HG03066 (cell line): Measurements from ENCODE around the gene PRDM8.
"Not testable (repeated sequence)": the region's sequence is repeated elsewhere in the genome, so short reads cannot be mapped to it uniquely, and the experiment has no call there.

ENCODE experiments used
- ATAC-seq: cut with Tn5 transposase; IDR thresholded peaks from one replicate; pipeline ENCODE4 v1.9.1; 2021; ENCODE audit warnings: low read depth; ENCODE audit not compliant: unreplicated experiment

The PRDM8 gene

GRCh38 chr4:80196922-80197573 is at the start of gene PRDM8:
TSS of gene PRDM8 (plus strand) at chr4:80197503. CDS start at chr4:80200081, 2,578 bp downstream.
- no peak for ATAC-seq

DNA sequence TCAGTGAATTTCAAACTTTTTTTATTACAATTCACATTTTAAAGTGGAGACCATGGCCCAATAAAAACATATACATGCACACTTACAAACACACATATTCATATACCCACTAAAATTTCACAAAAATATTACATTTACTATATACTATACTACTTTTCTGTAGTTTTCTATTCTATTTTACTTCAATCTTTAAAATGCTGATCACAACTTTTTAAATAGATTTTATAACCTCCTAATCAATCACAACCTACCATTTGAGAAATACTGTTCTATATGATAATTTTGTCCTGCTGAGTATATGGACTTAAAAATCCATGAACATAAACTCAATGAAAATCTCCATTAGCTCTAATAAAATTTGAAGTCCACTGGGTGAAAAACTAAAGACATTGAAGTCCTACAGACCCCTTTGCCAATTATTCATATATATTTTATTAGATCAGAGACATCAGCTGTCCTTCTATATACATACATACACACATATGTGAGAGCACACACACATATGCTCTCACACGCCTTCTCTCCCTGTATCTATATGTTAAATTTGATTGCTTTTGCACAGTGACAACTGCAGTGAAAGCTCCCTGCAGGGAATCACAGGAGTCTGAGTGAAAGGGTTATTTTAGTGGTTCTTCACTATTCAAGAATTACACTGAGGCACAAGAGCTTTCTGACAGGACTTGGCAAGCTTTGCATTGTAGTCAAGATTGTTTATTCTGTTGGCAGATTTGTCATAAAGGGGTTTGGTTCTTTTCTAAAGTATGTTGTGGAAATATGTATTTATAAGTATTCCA is 46.7 kb upstream of the PRDM8 start:
- no peak for ATAC-seq

- ATAC-seq: no peak
These were observed 45.3 kb upstream of the PRDM8 start for GRCh38 chr4:80151981-80152380.

DNA sequence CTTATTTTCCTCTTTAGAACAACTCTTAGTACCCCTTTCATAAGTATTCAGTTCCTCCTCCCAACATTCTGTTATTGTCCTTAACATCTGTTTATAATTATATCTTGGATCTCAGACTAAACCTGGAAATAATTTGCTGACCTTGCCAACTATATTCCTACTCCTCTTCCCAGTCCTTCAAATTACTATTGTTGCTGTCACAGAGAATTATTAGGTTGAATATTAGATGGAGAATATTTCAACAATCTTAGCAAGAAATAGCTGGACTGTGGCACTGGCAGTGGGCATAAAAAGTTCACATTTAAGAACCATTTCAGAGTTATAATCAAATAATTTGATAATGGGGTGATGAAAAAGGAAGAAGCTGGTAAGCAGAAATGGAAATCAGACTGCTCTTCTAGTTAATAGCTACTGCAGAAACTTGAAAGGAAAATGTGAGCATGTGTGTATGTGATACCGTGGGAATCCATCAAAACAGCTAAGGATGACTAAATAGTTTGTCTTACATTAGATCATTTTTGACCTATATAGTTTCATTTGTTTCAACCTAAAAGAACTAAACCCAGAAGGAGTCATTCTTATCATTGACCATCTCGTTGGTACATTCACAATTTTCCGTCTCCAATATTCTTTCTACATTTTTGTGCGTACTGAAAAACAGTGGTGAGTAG is 43.3 kb upstream of the PRDM8 start:
- ATAC-seq: no peak

GRCh38 chr4:80154545-80154933 is 42.8 kb upstream of the PRDM8 start:
- ATAC-seq: no peak

GRCh38 chr4:80155316-80155982 is 41.9 kb upstream of the PRDM8 start:
- ATAC-seq: no peak

DNA sequence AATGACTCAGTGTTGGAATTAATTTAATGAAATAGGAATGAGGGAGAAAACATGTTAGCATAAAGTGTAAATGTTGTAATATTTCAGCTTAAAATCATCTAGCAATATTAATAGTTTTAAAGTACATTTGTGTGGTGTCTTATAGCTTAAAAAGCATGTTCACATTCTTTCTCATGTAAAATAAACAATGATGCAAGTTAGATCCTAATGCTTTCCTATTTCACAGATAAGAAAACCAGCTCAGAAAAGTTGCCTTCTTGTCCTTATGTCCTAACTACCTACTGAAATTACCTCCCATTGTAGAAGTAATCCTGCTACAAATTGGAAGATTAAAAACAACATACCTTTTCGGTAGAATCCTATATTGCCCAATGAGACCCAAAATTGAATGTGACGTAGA is 40.9 kb upstream of the PRDM8 start:
- no peak for ATAC-seq

GRCh38 chr4:80161413-80162058 is 35.8 kb upstream of the PRDM8 start:
- no peak for ATAC-seq

- ATAC-seq: no peak
These were observed 34.9 kb upstream of the PRDM8 start for GRCh38 chr4:80162418-80162817.

- no peak for ATAC-seq
These were observed 31.4 kb upstream of the PRDM8 start for GRCh38 chr4:80165855-80166254.

DNA sequence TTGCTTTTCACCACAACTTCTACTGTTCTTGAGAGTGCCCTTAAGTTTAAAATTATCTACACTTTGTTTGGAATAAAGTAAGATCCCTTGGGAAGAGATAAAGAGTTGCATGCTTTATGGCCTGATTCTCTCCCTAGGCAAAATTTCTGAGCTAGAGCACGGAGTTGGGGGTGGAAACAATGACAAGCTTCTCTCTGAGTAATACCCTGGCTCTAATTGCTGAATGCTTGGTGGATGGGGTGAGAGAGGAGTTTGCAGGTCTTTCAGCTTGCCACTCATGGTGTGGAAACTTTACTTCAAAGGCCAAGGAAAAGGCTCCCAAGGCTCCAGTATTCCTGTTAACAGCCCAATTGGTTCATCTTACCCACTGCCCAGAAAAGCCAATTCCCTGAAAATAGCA is 26.1 kb upstream of the PRDM8 start:
- no peak for ATAC-seq

DNA sequence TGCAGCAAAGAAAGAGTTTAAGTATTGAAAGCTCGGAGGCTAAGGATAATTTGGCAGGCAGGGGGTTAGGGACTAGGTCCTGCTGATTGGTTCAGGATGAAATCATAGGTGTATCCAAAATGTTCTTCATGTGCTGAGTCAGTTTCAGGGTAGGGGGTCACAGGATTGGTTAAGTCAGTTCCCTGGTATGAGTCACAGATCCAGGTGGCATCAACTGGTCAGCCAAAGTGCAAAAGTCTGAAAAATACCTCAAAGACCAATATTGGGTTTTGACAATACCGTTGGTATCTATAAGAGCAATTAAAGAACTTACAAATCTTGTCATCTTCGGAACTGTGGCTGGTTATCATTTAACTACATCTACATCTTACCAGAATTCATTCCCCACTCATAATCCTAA is 25.6 kb upstream of the PRDM8 start:
- ATAC-seq: no peak

DNA sequence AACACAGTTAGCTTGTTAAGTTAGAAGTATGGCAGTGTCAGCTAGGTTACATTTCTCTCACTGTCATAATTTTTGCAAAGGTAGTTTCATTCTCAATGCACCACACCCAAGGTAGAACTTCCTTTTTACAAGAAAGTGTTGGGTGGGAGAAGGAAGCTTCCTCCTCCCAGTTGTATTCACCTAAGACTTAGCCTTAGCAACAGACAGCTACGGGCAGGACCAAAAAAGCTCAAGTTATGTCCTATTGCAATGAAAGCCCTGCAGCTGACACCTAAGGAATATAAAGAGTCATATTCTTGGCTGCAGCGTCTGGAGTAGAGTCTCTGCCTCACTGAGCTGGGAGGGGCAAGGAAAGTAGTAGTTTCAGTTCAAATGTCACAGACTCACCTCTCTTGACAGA is 25.1 kb upstream of the PRDM8 start:
- ATAC-seq: peak; percentile 59

DNA sequence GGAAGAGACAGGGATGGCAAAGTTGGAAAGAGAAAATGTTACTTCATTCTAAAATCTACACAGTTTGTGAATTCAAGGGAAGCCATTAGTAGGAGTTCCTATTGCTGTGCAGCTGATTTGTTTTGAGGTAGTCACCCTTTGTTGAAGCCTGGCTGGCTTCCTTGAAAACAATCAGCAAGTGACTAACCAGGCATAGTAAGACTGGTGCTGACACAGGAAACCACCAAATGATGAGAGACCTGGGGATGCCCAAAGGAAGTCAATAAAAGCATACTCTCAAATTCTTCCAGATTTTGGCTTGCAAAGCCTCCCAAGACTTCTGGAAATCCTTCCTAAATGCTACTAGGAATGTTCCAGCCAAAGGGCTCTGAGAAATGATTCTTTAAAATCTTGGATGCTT is 23.9 kb upstream of the PRDM8 start:
- peak; percentile 62 for ATAC-seq

GRCh38 chr4:80173841-80174240 is 23.5 kb upstream of the PRDM8 start:
- ATAC-seq: no peak

- ATAC-seq: not testable (repeated sequence)
These were observed 19.5 kb upstream of the PRDM8 start for GRCh38 chr4:80177793-80178192.

DNA sequence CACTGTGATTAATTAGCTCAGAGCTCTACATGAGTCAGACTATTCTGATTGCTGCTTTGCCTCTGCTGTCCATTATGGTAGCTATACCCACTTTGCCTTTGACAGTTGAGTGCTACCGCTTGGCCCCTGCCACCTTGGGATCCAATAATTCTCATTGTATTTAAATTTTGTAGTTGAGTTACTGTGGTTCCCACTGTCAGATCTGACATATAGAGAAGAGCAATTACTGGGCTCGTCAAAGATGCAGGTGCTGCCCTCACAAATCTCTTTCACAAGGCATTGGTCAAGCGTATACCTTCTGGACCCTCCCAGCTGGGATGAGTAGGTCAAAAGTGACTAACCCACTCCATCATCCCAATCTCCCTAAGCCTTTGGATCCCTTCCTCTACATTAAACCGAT is 18.3 kb upstream of the PRDM8 start:
- ATAC-seq: no peak

DNA sequence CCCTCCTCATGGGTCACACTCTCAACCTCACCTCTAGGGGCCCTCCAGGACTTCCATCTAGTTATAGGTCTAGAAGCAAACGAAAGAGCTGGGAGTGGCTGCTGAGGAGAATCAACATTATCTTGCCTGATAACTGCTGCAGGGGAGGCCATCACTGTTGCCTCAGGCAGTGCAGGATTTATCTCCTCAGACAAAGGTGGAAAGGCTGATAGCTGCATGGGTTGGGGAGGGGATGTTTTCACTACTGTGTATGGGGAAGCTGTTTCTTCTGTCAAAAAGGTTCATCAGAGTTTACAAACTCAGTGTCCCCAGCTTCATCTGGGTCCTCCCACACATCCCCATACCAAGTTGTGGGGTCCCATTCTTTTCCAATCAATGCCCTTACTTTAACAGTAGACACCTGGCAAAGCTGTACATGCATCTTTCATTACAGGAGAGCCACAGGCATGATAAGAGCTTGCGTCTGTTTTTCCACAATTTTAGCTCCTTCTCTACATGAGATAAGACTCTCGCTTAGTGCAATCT is 17.6 kb upstream of the PRDM8 start:
- ATAC-seq: no peak

DNA sequence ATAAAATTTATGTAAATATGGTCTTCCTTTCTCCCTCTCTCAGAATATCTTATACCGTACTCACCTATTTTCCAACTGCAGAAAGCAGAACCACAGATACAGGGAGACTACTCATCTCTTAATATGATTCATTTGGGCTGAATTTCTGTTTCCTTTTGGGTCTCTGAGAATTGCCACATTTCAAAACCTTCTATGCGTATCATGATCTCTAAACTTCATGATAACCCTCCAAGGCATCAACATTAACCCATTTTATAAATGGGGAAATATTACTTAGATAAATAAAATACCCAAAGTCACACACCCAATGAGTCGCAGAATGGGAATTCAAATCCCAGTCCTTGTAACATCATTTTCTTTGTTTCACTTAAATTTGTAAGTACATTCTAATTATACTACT is 16.6 kb upstream of the PRDM8 start:
- no peak for ATAC-seq

DNA sequence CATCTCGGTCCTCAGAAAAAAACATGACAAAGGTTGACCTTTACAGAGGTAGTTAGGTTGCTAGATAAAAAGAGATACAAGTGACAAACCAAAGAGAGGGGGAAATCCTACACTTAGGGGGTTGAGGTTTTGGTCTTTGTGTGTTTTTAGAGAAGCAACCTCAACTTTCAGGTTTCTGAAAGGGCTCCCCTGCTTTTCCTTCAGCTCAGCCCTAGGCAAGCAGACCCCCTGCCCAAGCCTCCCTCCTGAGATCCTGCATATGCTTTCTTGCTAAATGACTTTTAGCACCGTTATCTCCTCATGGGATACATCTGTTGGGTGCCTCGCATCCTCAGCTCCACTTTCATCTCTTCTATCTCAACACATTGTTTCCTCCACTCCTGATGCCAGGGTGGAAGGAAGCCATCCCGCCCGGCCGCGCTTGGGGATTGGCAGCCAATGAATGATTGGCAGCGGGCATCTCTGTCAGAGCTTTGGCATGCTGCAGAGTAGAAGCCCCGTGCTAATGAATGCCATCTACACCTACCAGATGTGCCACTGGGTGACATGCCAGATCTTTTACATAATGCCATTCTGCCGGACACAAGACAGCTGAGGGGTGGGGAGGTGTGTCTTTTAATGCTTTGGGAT is 15.0 kb upstream of the PRDM8 start:
- ATAC-seq: no peak
